ENCODE measurements around the gene UGT1A3. TPM values are rescaled to one million over a fixed set of nuclear protein-coding genes. Genes with fewer than 3 reads are reported as not detected.
"Not testable (repeated sequence)": the region's sequence is repeated elsewhere in the genome, so short reads cannot be mapped to it uniquely, and the experiment has no call there.

Gene UGT1A3
- total and polyA plus RNA-seq, 3 experiments from 2014 or later: not detected

- H3K4me1 Mint-ChIP-seq; H3K36me3 Mint-ChIP-seq; H3K4me3 ChIP-seq (ENCODE audit: low read length); H3K27ac Mint-ChIP-seq; POLR2A ChIA-PET; H3K36me3 ChIP-seq (ENCODE audit: insufficient read depth, low read length); H3K27me3 ChIP-seq (ENCODE audit: insufficient read depth, low read length, poor library complexity, severe bottlenecking); H3K4me3 Mint-ChIP-seq; CTCF ChIA-PET; H3K9me3 ChIP-seq (ENCODE audit: low read length); H3K4me1 ChIP-seq (ENCODE audit: insufficient read depth, low read length); DNase-seq; H3K9me3 Mint-ChIP-seq; H3K27ac ChIP-seq (ENCODE audit: low read depth, low read length): not testable (repeated sequence)
- H3K27me3 Mint-ChIP-seq: peaks cover 15 to 30% of the 10 kb centered on the region in 2 donors
Observed at GRCh38 chr2:233700842-233701241, 28.0 kb upstream of the UGT1A3 start.

GRCh38 chr2:233702238-233702637, 26.6 kb upstream of the UGT1A3 start:
- Histone ChIP-seq H3K9me3 (ENCODE audit: low read length) (no peaks in the 10 kb centered on the region), H3K36me3 (ENCODE audit: insufficient read depth, low read length) (no peaks in the 10 kb centered on the region), H3K27me3 (ENCODE audit: insufficient read depth, low read length, poor library complexity, severe bottlenecking) (no peaks in the 10 kb centered on the region), H3K4me3 (ENCODE audit: low read length) (no peak overlapping the region), H3K27ac (ENCODE audit: low read depth, low read length) (no peak overlapping the region), H3K4me1 (ENCODE audit: insufficient read depth, low read length) (no peaks in the 10 kb centered on the region)
- DNase-seq: no peak
- Mint-ChIP-seq H3K4me3 (no peak overlapping the region), H3K9me3 (peaks cover 0 to 6% (median 4%) of the 10 kb centered on the region in 5 donors), H3K4me1 (no peaks in the 10 kb centered on the region), H3K27ac (no peak overlapping the region), H3K27me3 (peaks cover 17 to 29% of the 10 kb centered on the region in 2 donors), H3K36me3 (peaks cover 0 to 2% (median 0%) of the 10 kb centered on the region in 3 donors)
- CTCF ChIA-PET: no interaction called here
- POLR2A ChIA-PET: no interaction called here

- Mint-ChIP-seq H3K27me3 (peaks cover 22 to 26% of the 10 kb centered on the region in 2 donors), H3K9me3 (peaks cover 0 to 6% (median 4%) of the 10 kb centered on the region in 5 donors), H3K4me3 (no peak overlapping the region), H3K4me1 (no peaks in the 10 kb centered on the region), H3K36me3 (peaks cover 0 to 2% (median 0%) of the 10 kb centered on the region in 3 donors), H3K27ac (no peak overlapping the region)
- H3K4me1 ChIP-seq (ENCODE audit: insufficient read depth, low read length): no peaks in the 10 kb centered on the region
- no peak overlapping the region for H3K27ac ChIP-seq (ENCODE audit: low read depth, low read length)
- no peak overlapping the region for H3K4me3 ChIP-seq (ENCODE audit: low read length)
- H3K36me3 ChIP-seq (ENCODE audit: insufficient read depth, low read length): no peaks in the 10 kb centered on the region
- DNase-seq: no peak
- ChIA-PET POLR2A (no interaction called here), CTCF (interaction anchor here (1.2 kb wide), 1 partner anchor 10 kb away, joined by 3 read pairs; no protein-coding TSS in a partner anchor)
- no peaks in the 10 kb centered on the region for H3K27me3 ChIP-seq (ENCODE audit: insufficient read depth, low read length, poor library complexity, severe bottlenecking)
- no peaks in the 10 kb centered on the region for H3K9me3 ChIP-seq (ENCODE audit: low read length)
Observed at GRCh38 chr2:233705911-233706506, 22.8 kb upstream of the UGT1A3 start.

- Histone ChIP-seq H3K36me3 (ENCODE audit: insufficient read depth, low read length) (no peaks in the 10 kb centered on the region), H3K4me1 (ENCODE audit: insufficient read depth, low read length) (no peaks in the 10 kb centered on the region), H3K9me3 (ENCODE audit: low read length) (no peaks in the 10 kb centered on the region), H3K27ac (ENCODE audit: low read depth, low read length) (no peak overlapping the region), H3K27me3 (ENCODE audit: insufficient read depth, low read length, poor library complexity, severe bottlenecking) (no peaks in the 10 kb centered on the region), H3K4me3 (ENCODE audit: low read length) (no peak overlapping the region)
- peaks cover 0 to 2% (median 0%) of the 10 kb centered on the region in 3 donors for H3K36me3 Mint-ChIP-seq
- no peaks in the 10 kb centered on the region for H3K4me1 Mint-ChIP-seq
- H3K9me3 Mint-ChIP-seq: peaks cover 0 to 6% (median 4%) of the 10 kb centered on the region in 5 donors
- H3K27ac Mint-ChIP-seq: no peak overlapping the region
- POLR2A ChIA-PET: interaction anchor here (0.7 kb wide), 1 partner anchor 11 kb away, joined by 7 read pairs; no protein-coding TSS in a partner anchor
- H3K27me3 Mint-ChIP-seq: peaks cover 22 to 32% of the 10 kb centered on the region in 2 donors
- CTCF ChIA-PET: interaction anchor here (1.2 kb wide), 1 partner anchor 10 kb away, joined by 3 read pairs; no protein-coding TSS in a partner anchor
- H3K4me3 Mint-ChIP-seq: no peak overlapping the region
- DNase-seq: no peak
Observed at GRCh38 chr2:233706720-233707119, 22.1 kb upstream of the UGT1A3 start.

- Histone ChIP-seq H3K36me3 (ENCODE audit: insufficient read depth, low read length) (no peaks in the 10 kb centered on the region), H3K27me3 (ENCODE audit: insufficient read depth, low read length, poor library complexity, severe bottlenecking) (no peaks in the 10 kb centered on the region), H3K4me1 (ENCODE audit: insufficient read depth, low read length) (no peaks in the 10 kb centered on the region), H3K9me3 (ENCODE audit: low read length) (no peaks in the 10 kb centered on the region), H3K27ac (ENCODE audit: low read depth, low read length) (no peak overlapping the region), H3K4me3 (ENCODE audit: low read length) (no peak overlapping the region)
- H3K9me3 Mint-ChIP-seq: peaks cover 0 to 6% (median 4%) of the 10 kb centered on the region in 5 donors
- no peak overlapping the region for H3K4me3 Mint-ChIP-seq
- H3K36me3 Mint-ChIP-seq: peaks cover 0 to 2% (median 0%) of the 10 kb centered on the region in 3 donors
- H3K27ac Mint-ChIP-seq: no peak overlapping the region
- H3K4me1 Mint-ChIP-seq: no peaks in the 10 kb centered on the region
- peaks cover 24 to 38% of the 10 kb centered on the region in 2 donors for H3K27me3 Mint-ChIP-seq
- CTCF ChIA-PET: no interaction called here
- no peak for DNase-seq
- POLR2A ChIA-PET: no interaction called here
Observed at GRCh38 chr2:233707940-233708644, 20.8 kb upstream of the UGT1A3 start.

- CTCF ChIA-PET: no interaction called here
- H3K9me3 Mint-ChIP-seq: peaks cover 0 to 5% (median 4%) of the 10 kb centered on the region in 5 donors
- peaks cover 25 to 46% of the 10 kb centered on the region in 2 donors for H3K27me3 Mint-ChIP-seq
Observed at GRCh38 chr2:233708942-233709341, 19.9 kb upstream of the UGT1A3 start.

GRCh38 chr2:233711312-233712008, 17.4 kb upstream of the UGT1A3 start:
- no peak overlapping the region for H3K27ac ChIP-seq (ENCODE audit: low read depth, low read length)
- Mint-ChIP-seq H3K9me3 (no peaks in the 10 kb centered on the region), H3K27me3 (peaks cover 14 to 58% of the 10 kb centered on the region in 2 donors), H3K4me3 (no peak overlapping the region), H3K36me3 (no peaks in the 10 kb centered on the region), H3K27ac (no peak overlapping the region), H3K4me1 (no peaks in the 10 kb centered on the region)
- H3K4me3 ChIP-seq (ENCODE audit: low read length): no peak overlapping the region
- ChIA-PET CTCF (interaction anchor here (1.1 kb wide), 1 partner anchor 17 kb away, joined by 3 read pairs; no protein-coding TSS in a partner anchor), POLR2A (no interaction called here)
- peak; percentile 13 to 73 (median 34) for DNase-seq
- H3K36me3 ChIP-seq (ENCODE audit: insufficient read depth, low read length): no peaks in the 10 kb centered on the region
- H3K27me3 ChIP-seq (ENCODE audit: insufficient read depth, low read length, poor library complexity, severe bottlenecking): no peaks in the 10 kb centered on the region
- H3K9me3 ChIP-seq (ENCODE audit: low read length): no peaks in the 10 kb centered on the region
- no peaks in the 10 kb centered on the region for H3K4me1 ChIP-seq (ENCODE audit: insufficient read depth, low read length)

More at GRCh38 chr2:233708942-233709341, 19.9 kb upstream of the UGT1A3 start:
- Mint-ChIP-seq H3K36me3 (peaks cover 0 to 2% (median 0%) of the 10 kb centered on the region in 3 donors), H3K4me3 (no peak overlapping the region), H3K4me1 (no peaks in the 10 kb centered on the region), H3K27ac (no peak overlapping the region)
- Histone ChIP-seq H3K4me3 (ENCODE audit: low read length) (no peak overlapping the region), H3K27me3 (ENCODE audit: insufficient read depth, low read length, poor library complexity, severe bottlenecking) (no peaks in the 10 kb centered on the region), H3K9me3 (ENCODE audit: low read length) (no peaks in the 10 kb centered on the region), H3K36me3 (ENCODE audit: insufficient read depth, low read length) (no peaks in the 10 kb centered on the region), H3K27ac (ENCODE audit: low read depth, low read length) (no peak overlapping the region), H3K4me1 (ENCODE audit: insufficient read depth, low read length) (no peaks in the 10 kb centered on the region)
- no peak for DNase-seq
- POLR2A ChIA-PET: no interaction called here

Data from CD8-positive, alpha-beta memory T cell (primary cell).